LoVo (cell line): ENCODE measurements around the gene CSHL1.

Source experiments
- DNase-seq: peaks from one replicate; pipeline ENCODE4 v3.0.0-alpha.2; 2016; ENCODE audit warnings: low spot score

CSHL1 gene

DNA sequence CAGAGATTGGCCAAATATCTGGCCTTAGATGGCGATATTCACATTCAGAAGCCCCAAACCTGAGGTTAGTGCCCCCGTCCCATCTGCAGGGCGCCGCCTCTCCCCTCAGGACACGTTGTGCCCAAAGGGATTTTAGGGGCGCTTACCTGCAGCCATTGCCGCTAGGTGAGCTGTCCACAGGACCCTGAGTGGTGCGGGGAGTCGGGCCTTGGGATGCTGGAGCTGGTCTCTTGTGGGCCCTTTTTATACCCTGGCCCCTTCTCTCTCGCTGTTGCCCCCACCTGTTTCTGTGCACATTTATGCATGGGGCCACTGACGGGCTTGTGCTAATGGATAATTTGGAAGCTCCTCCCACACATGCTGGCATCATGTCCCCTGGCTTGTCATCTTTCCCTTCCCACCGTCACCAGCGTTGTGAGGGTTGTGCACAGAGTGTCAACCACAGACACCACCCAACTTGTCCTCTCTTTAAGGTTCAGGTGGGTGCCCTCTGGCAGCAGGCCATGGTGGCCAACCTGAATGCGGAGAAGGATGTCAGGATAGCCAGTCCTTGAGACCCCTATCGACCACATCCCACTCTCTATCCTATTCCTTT is at the start of gene CSHL1:
Gene CSHL1 (minus strand): TSS at position 218 of the 595 bp plus-strand sequence. CDS start 62 bp downstream, at position 156.
- no peak for DNase-seq

DNA sequence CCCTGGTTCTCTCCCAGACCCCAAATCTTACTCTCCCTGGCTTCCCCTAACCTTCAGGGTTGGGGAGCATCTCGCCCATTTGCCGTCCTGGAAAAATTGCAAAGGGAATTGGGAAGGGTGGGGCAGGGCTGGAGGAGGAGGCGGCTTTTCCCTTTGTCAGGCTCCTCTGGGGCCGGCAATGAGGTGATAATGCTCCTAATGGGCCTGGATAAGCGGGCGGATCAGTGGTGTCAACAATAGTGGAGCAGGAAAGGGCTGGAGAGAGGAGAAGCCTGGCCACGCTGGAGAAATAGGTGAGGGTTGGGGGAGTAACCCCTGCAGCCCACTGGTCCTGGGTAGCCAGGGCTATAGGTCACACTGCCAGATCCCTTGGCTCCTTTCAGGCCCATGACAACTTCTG is 49.4 kb upstream of the CSHL1 start:
- no peak for DNase-seq

DNA sequence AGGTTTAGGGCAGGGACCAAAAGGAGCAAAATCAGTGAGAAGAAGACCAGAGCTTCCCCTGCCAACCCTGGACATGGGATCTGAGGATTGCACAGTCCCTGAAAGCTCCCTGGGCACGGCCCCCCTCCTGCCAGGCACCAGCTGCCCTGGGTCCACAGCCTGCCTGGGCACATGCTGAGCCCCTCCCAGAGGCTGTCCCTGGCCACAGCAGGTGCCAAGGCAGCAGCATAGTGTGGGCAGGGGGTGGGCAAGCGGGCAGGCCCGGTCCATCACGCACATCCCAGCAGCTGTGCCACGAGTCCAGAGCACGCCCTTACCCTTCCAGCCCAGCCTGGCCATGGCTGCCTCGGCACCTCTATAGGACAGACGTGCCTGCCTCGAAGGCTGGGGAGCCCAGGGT is 48.9 kb upstream of the CSHL1 start:
- no peak for DNase-seq

DNA sequence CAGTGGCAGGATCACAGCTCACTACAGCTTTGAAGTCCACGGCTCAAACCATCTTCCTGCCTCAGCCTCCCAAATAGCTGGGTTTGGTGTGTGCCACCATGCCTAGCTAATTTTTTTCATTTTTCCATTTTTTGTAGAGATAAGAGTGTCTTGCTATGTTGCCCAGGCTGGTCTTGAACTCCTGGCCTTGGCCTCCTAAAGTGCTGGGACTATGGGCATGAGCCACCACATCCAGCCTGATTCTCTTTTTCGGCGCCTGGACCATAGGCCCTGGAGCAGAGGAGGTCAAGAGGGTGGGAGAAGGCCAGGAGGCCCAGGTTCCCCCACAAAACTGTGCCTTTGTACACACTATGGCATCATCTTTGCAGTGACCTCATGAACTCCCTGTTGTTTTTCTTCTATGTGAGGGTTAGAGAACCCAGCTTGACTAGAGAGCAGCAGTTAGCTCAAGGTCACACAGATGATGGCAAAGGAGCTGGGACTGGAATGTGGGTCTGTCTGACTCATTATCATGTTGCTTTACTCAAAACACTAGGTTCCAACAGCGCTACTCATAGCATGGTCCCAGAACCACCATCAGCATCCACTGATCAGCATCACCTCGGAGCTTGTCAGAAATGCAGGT is 45.4 kb upstream of the CSHL1 start:
- DNase-seq: no peak

DNA sequence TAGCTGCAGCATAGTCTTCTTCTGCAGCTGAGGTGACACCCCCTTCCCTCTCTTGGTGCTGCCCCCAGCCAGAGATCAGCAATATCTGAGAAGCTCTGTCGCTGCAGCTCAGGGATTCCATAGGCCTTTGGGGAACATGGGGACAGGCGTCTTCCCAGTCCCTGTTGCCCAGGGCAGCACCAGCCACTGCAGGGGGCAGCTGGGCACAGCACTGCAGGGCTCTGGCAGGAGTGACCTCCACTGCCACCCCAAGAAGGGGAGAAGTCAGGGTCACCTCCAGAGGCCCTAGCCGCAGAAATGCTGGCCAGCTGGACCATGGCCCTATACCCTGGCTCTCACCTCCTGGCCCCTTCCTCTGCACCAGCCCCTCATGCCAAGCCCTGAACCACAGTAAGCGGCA is 44.7 kb upstream of the CSHL1 start:
- DNase-seq: no peak

DNA sequence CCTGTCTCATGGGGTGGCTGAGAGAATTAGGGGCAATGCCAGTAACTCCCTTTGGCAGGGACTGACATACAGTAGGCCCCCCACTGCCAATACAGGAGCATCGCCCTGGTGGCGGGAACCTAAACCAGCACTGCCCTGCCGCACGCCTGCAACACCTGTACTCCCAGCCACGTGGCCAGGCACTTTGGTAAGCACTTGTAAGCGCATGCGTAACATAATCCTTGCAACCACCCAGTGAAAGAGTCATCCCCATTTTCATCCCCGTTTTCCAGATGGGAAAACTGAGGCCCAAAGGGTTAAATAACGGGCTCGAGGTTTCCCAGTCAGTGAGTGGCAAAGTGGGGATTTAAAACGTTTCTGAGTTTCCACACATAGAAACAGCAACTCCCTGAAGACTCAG is 44.2 kb upstream of the CSHL1 start:
- no peak for DNase-seq

DNA sequence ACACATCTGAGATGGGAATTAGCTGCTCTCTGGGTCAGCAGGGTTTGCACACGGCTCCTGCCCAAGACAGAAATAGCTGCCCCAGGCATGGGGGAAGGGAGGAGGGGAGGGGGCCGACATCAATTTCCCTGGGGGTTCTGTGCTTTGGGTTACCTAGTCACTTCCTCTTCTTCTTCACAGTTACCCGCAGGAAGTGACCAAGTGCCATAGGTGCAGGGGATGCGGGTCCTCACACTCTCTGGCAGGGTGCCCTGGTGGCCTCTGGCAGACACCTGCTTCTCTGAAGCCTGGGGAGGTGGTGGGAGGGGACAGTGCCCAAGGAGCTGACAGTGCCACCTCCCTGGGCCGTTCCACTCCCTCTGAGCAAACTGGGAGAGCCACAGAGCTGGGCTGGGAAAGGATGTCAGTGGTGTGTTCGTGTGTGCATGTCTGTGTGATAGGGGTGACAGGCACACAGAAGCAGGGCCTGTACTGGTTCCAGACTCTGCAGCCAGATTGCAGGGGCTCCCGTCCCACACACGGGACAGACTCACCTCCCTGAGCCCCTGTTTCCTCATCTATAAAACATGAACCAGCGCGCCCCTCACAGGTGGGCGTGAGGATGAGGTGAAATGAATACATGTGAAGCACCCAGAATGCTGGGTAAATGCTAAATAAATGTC is 43.5 kb upstream of the CSHL1 start:
- DNase-seq: no peak

DNA sequence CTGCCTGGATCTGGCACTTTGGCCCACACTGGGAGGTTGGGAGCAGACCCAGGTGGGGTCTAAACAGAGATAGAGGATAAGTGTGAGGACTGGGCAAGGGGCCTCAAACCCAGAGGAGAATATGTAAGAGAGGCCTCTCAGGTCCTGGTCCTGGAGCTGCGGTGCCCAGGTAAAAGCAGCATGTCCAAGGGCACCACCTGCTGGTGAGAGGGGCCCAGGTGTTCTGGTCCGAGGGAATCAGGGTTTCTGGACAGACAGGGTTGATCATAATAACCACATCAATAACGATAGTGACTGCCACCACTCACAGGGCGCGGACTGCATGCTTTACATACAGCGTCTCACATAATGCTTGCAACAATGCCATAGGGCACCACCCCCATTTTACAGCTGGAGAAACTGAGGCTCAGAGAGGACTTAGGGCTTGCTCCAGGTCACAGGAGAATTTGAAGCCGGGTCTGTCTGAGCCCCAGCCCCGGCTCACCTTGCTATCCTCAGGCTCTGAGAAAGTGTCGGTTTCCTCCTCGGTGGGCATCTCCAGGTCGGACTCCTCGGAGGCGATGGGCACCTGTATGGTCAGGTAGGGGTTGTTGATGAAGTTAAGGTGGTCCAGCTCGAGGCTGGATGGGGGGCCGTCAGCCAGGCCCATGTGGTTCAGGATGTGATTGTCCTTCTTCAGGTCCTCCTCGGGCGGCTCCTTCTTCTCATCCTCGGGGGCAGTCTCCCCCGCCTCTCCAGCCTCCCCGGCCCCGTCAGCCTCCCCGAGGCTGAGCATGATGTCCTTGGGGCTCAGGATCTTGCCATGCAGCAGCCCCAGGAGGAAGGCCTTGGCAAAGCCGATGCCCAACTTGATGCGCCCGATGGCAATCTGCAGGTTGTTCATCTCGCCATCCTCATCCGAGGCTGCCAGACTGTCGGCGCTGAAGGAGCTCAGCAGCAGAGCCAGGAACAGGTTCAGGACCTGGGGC is 40.2 kb upstream of the CSHL1 start:
- peak; percentile 37 for DNase-seq

DNA sequence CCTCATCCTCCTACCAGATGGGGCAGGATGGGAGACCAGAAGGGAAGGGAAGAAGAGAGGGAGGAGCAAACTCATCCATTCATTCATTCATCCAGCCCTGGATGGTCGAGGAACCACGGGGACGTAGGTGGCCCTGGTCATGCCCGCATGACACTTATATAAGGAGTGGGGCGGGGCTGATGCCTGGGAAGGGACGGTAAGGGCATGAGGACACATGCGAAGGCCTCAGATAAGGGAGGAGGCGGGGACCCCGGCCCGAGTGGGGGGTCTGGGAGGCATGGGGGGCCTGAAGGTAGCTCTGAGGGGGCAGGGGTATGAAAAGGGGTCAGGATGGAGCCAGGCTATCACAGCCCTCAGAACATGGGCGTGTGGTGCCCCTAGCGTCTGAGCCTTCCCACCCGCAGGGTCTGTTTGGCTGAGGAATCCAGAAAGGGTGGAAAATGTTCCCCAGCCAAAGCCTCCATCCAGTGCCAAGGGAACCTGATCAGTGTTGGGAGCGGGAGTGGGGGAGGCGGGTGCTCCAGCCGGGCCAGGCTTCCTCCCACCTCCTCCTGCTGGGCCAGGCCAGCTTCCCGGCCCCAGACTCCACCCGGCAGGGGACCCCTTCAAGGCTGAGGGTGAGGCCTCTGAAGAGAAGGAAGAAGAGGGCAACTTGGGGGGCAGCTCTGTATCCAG is 38.7 kb upstream of the CSHL1 start:
- DNase-seq: no peak

DNA sequence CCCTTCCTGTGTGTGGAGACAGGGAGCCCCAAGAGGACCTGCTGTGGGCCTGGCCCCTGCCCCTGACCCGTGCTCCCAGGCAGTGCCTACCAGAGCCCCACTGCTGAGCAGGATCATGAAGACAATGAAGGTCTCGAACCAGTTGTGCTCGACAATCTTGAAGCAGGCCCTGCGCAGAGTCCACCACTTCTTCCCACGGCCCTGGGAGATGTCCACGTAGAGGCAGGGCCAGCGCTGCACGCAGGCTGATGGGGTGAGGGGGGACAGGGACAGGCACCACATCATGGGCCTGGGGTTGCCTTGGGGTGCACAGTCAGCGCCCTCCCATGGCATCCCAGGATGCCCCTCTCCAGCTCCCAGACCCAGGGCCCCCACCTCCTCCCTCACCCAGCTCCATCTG is 37.5 kb upstream of the CSHL1 start:
- DNase-seq: no peak

DNA sequence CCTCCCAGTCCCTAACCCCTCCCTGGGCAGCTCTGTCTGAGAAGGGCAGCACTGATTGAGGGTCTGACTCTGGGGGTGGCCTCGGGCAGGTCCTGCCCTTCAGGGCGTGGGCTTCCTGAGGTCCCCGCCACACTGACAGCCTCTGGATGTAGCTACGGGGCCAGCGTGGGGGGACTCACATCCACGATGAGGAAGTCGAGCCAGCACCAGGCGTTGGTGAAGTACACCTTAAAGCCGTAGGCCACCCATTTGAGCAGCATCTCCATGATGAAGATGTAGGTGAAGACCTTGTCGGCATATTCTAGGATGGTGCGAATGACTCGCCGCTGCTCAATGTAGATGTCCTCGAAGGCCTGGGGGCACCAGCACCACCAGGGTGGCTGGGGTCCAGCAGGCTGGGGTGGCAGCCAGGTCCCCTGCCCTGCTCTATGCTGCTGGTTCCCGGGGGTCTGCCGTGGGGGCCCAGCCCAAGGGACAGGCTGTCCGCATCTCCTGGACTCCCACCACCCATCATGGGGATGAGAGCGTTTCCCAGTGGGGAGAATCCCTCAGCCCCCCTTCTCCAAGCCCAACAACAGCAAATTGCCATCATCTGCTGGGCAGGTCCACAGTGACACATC is 36.8 kb upstream of the CSHL1 start:
- DNase-seq: no peak

DNA sequence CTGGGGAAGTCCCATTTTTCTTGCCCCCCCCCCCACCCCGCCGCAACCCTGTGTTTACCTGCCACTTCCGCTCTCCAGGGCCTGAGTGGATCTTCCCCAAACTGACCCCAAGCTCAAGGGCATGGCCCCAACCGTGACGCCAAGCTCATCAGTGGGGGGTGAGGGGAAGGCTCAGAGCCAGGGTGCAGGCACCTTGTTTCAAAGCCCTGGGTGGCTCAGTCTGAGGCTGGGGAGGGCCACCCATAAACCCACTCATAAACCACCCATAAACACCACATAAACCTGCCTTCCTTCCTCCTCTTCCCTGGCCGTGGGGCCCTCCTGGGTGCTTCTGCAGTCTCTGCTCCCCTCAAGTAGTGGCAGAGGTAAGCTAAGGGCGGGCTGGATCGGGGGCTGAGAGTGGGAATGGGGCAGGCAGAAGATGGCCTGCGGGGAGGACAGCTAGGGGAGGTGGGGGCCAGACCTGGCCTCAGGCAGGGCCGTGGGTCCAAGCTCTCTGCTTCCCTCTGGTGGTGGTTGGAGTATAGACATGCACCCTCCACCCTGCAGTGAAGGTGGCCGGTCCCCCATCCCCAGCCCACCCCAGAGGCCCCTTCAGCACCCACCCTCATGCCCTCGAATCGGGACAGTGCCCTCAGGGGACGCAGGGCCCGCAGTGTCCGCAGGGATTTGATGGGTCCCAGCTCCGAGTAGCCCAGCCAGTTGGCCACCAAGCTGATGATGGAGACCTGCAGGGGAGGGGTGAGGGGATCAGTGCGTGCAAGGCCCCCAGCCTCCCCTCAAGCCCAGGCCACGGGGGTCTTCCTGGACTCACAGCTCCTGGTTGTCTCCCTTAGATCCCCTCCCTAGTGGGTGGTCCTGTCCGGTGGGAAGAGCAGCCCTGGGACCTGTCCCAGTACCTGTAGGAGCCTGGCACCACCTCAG is 35.6 kb upstream of the CSHL1 start:
- peak; percentile 33 for DNase-seq

DNA sequence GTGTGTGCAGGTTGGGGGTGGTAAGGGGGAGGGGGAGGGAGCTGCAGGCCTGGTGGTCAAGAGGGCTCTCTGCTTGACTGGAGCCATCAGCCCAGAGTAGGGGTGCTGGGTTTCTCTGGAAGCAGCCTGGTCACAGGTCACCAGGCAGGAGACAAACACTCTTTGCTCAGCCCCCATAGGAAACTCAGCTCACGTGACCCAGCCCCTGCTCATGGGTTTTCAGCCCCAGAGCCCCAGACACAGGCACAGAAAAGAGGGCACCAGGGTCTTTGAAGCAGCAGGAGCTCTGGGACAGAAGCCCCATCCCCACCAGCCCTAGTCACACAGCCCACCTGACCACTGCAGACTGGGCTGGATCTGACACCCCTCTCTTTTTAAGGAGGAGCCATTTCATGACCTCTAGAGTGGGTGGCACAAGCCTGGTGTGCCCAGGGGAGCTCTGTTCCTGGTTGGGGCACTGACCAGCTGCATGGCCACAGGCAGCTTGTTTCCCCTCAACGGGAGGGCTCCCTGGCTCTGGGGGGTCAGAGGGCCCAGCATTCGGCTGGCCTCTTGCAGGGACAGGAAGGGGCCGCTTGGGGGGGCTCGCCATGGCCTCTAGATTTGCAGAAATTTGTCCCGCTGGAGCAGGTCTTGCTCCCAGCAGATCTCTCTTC is 34.9 kb upstream of the CSHL1 start:
- no peak for DNase-seq

DNA sequence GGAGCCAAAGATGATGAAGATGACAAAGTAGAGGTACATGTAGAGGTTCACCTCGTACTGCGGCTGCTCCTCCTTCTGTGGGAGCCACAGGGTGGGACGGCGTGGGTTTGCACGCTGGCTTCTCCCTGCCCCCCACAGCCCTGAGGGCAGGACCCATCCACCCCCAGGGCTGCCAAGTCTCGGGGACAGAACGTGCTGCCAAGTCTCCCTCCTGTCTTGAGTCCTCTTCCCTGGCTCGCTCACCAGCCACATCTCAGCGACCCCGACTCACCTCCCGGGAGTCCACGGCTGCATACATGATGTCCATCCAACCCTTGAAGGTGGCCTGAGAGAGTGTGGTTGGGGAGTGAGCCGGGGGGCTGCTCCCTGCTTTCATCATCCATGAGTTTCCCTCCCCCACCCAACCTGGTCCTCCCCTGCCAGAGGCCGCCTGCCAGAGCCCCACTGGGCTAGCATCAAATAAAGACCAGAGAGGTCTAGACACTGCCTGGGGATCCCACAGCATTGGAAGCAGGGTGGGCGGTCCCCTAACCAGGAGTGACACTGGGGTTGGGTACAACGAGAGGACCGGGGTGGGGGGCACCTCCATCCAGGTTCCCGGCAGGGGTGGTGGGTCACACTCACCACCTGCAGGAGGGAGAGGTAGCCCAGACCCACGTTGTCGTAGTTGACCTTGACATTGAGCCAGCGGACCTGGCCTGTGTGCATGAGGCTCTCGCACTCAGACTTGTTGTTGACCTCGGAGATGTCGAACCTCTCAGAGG is 33.9 kb upstream of the CSHL1 start:
- no peak for DNase-seq

DNA sequence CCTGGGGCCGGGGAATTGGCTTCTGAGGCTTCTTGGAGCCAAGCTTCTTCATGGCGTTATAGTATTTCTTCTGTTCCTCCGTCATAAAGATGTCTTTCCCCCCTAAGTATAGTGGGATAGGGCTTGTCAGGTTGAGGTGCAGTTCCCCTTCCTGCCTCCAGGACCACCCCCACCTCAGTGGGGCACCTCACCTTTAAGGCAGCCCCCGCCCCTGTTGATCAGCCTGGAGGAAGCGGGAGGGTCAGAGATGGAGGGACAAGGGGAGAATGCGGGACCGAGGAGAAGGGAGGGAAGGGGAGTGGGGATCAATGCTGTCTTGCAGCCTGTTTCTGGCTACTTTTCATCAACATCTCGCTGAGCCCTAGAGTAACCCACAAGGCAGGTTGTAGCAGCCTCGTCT is 32.7 kb upstream of the CSHL1 start:
- DNase-seq: no peak

DNA sequence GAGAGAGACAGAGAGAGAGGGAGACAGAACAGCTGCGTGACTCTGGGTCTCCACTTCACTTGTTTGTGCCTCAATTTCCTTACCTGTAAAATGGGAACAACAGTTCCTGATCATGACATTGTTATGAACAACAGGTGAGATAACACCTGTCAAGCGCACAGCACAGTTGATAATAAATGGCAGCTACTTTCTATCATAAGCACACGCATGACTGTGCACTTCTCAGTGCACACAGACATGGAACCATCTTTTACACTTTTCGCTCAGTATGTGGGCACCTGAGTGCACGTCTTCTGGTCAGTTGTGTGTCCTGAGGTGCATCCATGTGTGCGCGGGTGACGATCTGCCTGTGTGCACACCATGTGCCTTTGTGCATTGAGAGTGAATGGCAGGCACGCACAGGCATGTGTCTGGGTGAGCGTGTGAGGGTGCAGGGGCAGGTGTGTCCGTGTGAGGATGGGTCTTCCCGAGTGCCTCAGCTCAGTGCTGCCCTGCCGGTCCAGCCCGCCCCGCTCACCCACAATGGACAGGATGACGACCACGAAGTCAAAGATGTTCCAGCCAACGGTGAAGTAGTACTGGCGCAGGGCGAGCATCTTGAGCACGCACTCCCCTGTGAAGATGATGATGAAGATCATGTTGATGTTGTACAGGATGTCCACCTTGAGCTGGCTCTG is 31.4 kb upstream of the CSHL1 start:
- DNase-seq: no peak

DNA sequence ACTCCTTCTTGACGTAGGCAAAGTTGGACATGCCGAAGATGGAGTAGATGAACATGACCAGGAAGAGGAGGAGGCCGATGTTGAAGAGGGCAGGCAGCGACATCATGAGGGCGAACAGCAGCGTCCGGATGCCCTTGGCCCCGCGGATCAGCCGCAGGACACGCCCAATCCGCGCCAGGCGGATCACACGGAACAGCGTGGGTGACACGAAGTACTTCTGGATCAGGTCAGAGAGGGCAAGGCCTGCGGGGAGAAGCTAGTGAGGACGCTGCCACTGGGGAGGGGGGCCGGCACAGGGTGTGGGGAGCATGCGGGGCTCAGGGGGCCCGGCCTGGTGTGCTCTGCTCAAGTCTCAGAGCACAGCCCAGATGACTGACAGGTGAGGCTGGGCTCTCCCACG is 30.7 kb upstream of the CSHL1 start:
- DNase-seq: no peak

DNA sequence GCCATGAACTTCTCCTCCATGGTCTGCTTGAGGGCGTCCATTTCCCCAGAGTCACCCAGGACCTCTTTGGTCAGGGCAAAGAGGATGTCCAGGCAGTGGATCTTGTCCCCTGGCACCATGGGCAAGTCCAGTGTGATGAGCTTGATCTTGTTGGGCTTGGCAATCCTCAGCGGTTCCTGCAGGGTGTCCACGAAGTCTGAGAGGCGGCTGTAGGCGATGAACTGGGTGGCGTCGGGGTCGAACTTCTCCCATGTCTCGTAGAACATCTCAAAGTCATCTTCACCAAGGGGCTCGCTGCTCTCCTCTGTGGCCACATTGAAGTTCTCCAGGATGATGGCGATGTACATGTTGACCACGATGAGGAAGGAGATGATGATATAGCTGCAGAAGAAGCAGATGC is 30.1 kb upstream of the CSHL1 start:
- DNase-seq: no peak

DNA sequence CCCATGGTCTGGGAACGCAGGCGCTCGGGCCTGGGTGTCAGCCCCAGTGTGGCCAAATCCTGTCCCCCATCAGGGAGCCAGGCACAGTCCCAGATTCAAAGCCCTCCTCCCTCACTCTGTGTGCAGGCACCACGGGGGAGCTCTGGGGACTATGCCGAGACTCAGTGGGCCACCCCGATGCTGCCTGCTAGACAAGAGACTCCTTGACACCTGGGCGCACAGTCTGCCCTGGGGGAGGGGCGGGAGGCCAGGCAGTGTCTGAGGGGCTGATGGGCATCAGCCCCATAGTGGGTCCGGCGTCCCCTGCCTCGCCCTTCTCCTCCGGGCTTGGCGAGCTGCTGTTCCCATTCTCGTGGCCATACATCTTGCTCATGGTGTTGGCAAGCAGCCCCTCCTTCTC is 29.5 kb upstream of the CSHL1 start:
- DNase-seq: no peak
